Endodermal cell (in vitro differentiated cells): Measurements from ENCODE around the gene NPDC1. TPM values are rescaled to one million over a fixed set of nuclear protein-coding genes. Genes with fewer than 3 reads are reported as not detected.

Source experiments
- DNase-seq: peaks from one replicate; pipeline ENCODE4 v3.0.0-alpha.2; 2017
- H3K27ac ChIP-seq: 2 replicates; pipeline ENCODE4 v1.5.1; 2013; ENCODE audit warnings: mild to moderate bottlenecking, low read depth, low read length, moderate library complexity
- H3K27me3 ChIP-seq: 2 replicates; pipeline ENCODE4 v1.6.1; 2013; ENCODE audit warnings: mild to moderate bottlenecking, low read length, moderate library complexity; ENCODE audit not compliant: insufficient read depth, control insufficient read depth, poor library complexity, severe bottlenecking
- H3K36me3 ChIP-seq: 2 replicates; pipeline ENCODE4 v1.7.0; 2013; ENCODE audit warnings: mild to moderate bottlenecking, low read length, moderate library complexity; ENCODE audit not compliant: control insufficient read depth, insufficient read depth
- H3K4me1 ChIP-seq: one replicate; pipeline ENCODE4 v1.7.0; 2013; ENCODE audit warnings: low read length; ENCODE audit not compliant: control insufficient read depth, insufficient read depth
- H3K4me3 ChIP-seq: 2 replicates; pipeline ENCODE4 v1.5.1; 2013; ENCODE audit warnings: mild to moderate bottlenecking, low read length, moderate library complexity
- H3K9ac ChIP-seq: 2 replicates; pipeline ENCODE4 v1.6.1; 2013; ENCODE audit warnings: mild to moderate bottlenecking, low read length, moderate library complexity; ENCODE audit not compliant: poor library complexity, severe bottlenecking; ENCODE audit errors: extremely low read depth
- H3K9me3 ChIP-seq: 2 replicates; pipeline ENCODE4 v1.6.1; 2013; ENCODE audit warnings: mild to moderate bottlenecking, low read length, moderate library complexity; ENCODE audit not compliant: control insufficient read depth
- H3K27ac Mint-ChIP-seq: 2 replicates; pipeline ENCODE4 v1.8.0; 2020; ENCODE audit warnings: mixed read lengths
- H3K27me3 Mint-ChIP-seq: 2 replicates; pipeline ENCODE4 v1.8.0; 2021; ENCODE audit warnings: mild to moderate bottlenecking, mixed read lengths; ENCODE audit not compliant: insufficient read depth
- H3K36me3 Mint-ChIP-seq: 2 replicates; pipeline ENCODE4 v1.8.0; 2020; ENCODE audit warnings: low read depth, mixed read lengths
- H3K4me1 Mint-ChIP-seq: 2 replicates; pipeline ENCODE4 v1.8.0; 2020; ENCODE audit warnings: mixed read lengths
- H3K4me3 Mint-ChIP-seq: 2 replicates; pipeline ENCODE4 v1.8.0; 2020; ENCODE audit warnings: mild to moderate bottlenecking, moderate library complexity, mixed read lengths
- H3K9me3 Mint-ChIP-seq: 2 replicates; pipeline ENCODE4 v1.8.0; 2020; ENCODE audit warnings: mild to moderate bottlenecking, mixed read lengths
- WGBS, 2 experiments: methylation state at CpG; one replicate each; pipeline versions ENCODE4 v1.1.5 to v1.1.7; 2013; ENCODE audit warnings: missing lambda C conversion rate in 2 of 2, mixed read lengths in 1 of 2; ENCODE audit not compliant: insufficient coverage in 1 of 2, insufficient read length in 1 of 2; 5-methylcytosine and 5-hydroxymethylcytosine counted together
- total RNA-seq, 2 donors: library from RNA; stranded (reverse); fragmentation: NEBNext Ultra II Directional in 1 of 2; extraction: Animal tissue kit (Norgen Biotek cat#: 25700) in 1 of 2; gene quantifications; 2 replicates in 1 of 2; 3 replicates in 1 of 2; pipeline ENCODE4 v1.2.1, GENCODE V29; 2021
- TF ChIP-seq, protein P1 (sequence below): fragments of 200-600 bp; sonication (generic); conservative IDR thresholded peaks from 2 replicates; pipeline ENCODE4 v1.5.0; 2021; ENCODE audit warnings: antibody characterized with exemption, mild to moderate bottlenecking

The NPDC1 gene
- total RNA-seq, 2 donors from 2014 or later: 60.8 to 73.3 TPM

DNA sequence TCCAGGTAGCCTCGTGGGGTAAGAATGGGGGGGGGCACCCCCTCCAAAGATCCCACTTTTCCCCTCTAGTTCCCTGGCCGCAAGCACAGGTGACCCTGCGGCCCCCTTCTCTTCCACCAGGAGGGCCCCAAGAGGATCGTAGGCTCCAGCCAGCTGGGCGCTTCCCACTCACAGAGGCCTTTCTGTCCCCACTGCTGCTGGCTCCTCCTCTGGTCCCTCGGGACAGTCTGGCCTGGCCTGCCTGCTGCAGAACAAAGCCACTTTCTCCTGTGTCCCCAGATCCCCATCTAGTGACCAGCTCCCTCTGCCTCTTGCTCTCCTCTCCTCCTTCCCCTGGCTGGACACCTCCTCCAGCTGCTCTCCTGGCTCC lies 24.9 kb upstream of the NPDC1 start:
- WGBS, 2 experiments: 43 to 44% methylated on average over 3 to 6 of the region's 6 CpGs
- peaks cover 3% of the 10 kb centered on the region for H3K4me1 ChIP-seq
- peaks cover 14% of the 10 kb centered on the region for H3K27me3 Mint-ChIP-seq
- no peaks in the 10 kb centered on the region for H3K36me3 Mint-ChIP-seq
- peak overlapping the region; percentile 66 for H3K27ac ChIP-seq
- no peaks in the 10 kb centered on the region for H3K9me3 Mint-ChIP-seq
- H3K4me3 Mint-ChIP-seq: peak overlapping the region; percentile 54
- H3K9me3 ChIP-seq: no peaks in the 10 kb centered on the region
- peaks cover 15% of the 10 kb centered on the region for H3K4me1 Mint-ChIP-seq
- no peak for DNase-seq
- TF ChIP-seq, protein P1, sequence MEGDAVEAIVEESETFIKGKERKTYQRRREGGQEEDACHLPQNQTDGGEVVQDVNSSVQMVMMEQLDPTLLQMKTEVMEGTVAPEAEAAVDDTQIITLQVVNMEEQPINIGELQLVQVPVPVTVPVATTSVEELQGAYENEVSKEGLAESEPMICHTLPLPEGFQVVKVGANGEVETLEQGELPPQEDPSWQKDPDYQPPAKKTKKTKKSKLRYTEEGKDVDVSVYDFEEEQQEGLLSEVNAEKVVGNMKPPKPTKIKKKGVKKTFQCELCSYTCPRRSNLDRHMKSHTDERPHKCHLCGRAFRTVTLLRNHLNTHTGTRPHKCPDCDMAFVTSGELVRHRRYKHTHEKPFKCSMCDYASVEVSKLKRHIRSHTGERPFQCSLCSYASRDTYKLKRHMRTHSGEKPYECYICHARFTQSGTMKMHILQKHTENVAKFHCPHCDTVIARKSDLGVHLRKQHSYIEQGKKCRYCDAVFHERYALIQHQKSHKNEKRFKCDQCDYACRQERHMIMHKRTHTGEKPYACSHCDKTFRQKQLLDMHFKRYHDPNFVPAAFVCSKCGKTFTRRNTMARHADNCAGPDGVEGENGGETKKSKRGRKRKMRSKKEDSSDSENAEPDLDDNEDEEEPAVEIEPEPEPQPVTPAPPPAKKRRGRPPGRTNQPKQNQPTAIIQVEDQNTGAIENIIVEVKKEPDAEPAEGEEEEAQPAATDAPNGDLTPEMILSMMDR: peak; percentile 65
- H3K27me3 ChIP-seq: no peaks in the 10 kb centered on the region
- H3K4me3 ChIP-seq: peak overlapping the region; percentile 66
- no peak overlapping the region for H3K27ac Mint-ChIP-seq
- no peak overlapping the region for H3K9ac ChIP-seq
- no peaks in the 10 kb centered on the region for H3K36me3 ChIP-seq

DNA sequence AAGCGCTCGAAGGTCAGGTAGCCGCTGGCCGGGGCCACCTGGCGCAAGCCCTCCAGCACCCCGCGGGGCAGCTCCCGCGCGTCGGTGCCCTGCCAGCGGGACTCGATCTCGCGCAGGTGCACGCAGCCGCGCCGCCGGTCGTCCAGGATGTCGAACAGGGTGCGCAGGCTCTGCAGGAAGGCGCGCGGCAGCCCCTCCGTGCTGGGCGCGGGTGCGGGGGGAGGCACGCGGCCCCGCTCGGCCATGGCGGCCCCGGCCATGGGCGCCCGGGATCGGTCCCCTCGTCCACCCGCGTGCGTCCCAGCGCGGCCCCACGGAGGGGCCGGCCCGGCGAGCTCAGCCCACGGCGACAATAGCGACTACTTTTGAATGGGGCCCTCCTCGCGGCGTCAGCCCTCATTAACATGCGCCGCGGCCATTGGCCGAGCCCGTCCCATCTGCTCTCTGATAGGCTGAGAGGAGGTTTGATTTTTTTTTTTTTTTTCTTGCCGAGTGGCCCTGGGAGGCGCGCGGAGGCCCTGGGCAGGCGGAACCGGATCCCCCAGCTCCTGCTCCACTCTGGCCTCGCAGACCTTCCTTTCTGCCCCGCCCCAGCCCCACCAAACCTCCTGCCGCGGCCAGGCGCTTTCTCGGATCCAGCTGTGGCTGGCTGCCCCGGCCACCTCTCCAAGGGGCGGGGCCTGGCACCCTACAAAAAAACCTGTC lies 24.4 kb upstream of the NPDC1 start, which contains the start of gene SAPCD2:
TSS of gene SAPCD2 (minus strand) at position 357 of the 705 bp plus-strand sequence. CDS start at position 260, 97 bp downstream.
- no peaks in the 10 kb centered on the region for H3K36me3 ChIP-seq
- peaks cover 15% of the 10 kb centered on the region for H3K4me1 Mint-ChIP-seq
- H3K9me3 ChIP-seq: no peaks in the 10 kb centered on the region
- peak; percentile 95 for DNase-seq
- 0% methylated on average over 6 to 74 of the region's 74 CpGs for WGBS, 2 experiments
- TF ChIP-seq, protein P1: no peak
- H3K4me3 Mint-ChIP-seq: peak within 1 kb of the TSS; percentile 54
- H3K27me3 ChIP-seq: no peaks in the 10 kb centered on the region
- peaks cover 3% of the 10 kb centered on the region for H3K4me1 ChIP-seq
- no peaks in the 10 kb centered on the region for H3K9me3 Mint-ChIP-seq
- peaks cover 2% of the 10 kb centered on the region for H3K36me3 Mint-ChIP-seq
- H3K9ac ChIP-seq: peak within 1 kb of the TSS; percentile 3
- H3K4me3 ChIP-seq: peak within 1 kb of the TSS; percentile 76
- no peak within 1 kb of the TSS for H3K27ac Mint-ChIP-seq
- peak within 1 kb of the TSS; percentile 66 for H3K27ac ChIP-seq
- peaks cover 11% of the 10 kb centered on the region for H3K27me3 Mint-ChIP-seq

DNA sequence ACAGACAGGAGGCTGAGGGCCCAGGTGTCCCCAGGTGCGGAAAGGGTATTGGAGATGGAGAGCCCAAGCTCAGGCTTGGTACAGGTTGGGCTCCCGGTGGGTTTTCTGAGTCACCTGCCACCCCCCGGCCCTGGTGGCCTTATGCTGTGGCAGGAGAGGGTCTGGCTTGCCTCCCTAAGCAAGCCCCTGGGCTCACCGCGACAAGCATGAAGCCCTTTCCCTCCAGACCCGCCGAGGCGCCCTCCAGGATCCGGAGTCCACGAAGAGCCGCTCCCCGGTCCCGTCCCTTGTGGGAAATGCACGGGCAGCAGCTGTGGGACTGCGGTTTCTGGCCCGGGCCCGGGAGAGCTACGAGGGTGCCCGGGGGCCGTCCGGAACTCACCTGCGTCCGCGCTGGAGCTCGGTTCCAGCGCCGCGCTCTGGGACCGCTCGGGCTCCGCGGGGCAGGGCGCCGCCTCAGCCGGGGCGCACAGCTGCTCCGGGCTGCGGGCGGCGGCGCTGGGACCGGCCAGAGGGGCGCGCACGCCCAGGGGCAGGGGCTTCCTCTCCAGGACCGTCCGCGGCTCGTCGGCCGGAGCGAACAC lies 23.6 kb upstream of the NPDC1 start:
- peaks cover 10% of the 10 kb centered on the region for H3K27me3 Mint-ChIP-seq
- H3K4me3 Mint-ChIP-seq: peak overlapping the region; percentile 54
- peaks cover 15% of the 10 kb centered on the region for H3K4me1 Mint-ChIP-seq
- no peak overlapping the region for H3K27ac Mint-ChIP-seq
- Histone ChIP-seq H3K36me3 (no peaks in the 10 kb centered on the region), H3K4me3 (peak overlapping the region; percentile 76), H3K4me1 (peaks cover 3% of the 10 kb centered on the region), H3K27me3 (no peaks in the 10 kb centered on the region), H3K9ac (no peak overlapping the region), H3K9me3 (no peaks in the 10 kb centered on the region), H3K27ac (no peak overlapping the region)
- no peaks in the 10 kb centered on the region for H3K9me3 Mint-ChIP-seq
- no peak for DNase-seq
- H3K36me3 Mint-ChIP-seq: peaks cover 2% of the 10 kb centered on the region
- TF ChIP-seq, protein P1: no peak
- 5 to 6% methylated on average over 11 to 52 of the region's 52 CpGs for WGBS, 2 experiments
